ENCODE data around the gene NCK1.
A peak's percentile ranks its signal among the peaks of the same experiment; 100 is the strongest.

Gene NCK1

DNA sequence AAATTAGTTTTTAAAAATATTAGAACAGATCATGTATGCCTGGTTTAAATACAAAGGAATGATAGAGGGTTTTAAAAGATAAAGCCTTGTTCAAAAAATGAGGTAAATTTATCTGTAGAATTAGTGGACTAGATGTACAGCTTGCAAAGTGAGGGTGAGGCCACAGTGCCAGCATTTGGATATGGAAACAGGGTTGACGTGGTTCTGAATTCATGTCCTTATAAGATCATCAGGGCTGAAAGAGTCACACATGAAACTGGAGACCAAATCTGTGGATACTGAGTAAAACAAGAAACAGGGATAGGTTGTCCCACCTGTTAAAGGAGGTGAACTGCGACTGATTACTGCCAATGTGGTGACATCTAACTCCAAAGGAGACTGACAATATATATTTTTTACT is 46.3 kb downstream of the NCK1 start:
- DNase-seq (ENCODE audit: low spot score), result no peak

DNA sequence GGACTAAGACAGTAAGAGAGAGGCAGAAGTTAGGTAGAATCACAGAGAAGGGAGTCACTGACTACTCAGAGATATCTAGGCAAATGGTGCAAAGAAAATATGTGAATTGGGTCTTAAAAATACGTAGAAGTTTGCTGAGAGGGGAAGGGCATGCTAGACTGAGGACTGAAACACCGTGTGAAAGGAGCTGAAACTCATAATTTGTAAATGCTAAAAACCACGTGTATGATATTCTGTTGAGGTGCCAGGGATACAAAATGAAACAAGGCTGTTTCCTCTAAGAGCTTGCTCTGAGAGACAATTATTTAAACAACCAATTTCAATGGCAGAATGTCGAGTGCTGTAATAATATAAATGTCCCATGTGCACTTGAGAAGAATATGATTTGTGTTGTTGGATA is 47.2 kb downstream of the NCK1 start:
- DNase-seq (ENCODE audit: low spot score), result no peak

DNA sequence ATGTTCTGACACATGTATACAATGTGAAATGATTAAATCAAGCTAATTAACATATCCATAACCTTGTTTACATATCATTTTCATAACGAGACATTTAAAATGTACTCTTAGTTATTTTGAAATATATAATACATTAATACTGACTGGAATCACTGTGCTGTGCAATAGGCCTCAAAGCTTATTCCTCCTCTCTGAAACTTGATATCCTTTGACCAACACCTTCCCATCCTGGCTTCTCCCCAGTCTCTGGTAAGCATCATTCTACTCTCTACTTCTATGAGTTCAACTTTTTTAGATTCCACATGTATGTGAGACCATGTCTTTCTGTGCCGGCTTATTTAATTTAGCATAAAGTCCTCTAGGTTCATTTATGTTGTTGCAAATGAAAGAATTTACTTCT is 48.7 kb downstream of the NCK1 start:
- DNase-seq (ENCODE audit: low spot score), result no peak

DNA sequence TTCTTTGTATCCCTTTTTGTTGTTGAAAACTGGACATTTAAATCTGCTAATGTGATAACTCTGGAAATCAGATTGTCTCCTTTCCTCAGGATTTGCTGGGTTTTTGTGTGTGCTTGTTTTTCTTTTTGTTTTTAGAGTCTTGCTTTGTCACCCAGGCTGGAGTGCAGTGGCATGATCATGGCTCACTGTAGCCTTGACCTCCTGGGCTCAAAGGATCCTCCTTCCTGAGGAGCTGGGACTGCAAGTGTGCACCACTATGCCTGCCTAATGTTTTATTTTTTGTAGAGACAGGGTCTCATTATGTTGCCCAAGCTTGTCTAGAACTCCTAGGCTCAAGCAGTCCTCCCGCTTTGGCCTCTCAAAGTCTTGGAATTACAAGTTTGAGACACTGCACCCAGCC is 51.2 kb downstream of the NCK1 start:
- DNase-seq (ENCODE audit: low spot score), result no peak

DNA sequence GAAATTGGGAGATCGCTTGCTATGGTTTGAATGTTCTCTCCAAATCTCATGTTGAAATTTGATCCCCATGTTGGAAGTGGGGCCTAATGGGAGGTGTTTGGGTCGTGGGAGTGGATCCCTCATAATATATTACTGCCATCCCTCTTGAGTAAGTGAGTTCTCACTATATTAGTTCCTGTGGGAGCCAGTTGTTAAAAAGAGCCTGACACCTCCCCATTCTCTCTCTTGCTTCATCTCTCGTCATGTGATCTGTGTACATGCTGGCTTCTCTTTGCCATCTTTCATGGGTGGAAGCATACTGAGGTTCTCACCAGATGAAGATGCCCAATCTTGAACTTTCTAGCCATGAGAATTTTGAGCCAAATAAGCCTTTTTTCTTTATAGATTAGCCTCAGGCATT is 52.7 kb downstream of the NCK1 start:
- no peak for DNase-seq (ENCODE audit: low spot score)

DNA sequence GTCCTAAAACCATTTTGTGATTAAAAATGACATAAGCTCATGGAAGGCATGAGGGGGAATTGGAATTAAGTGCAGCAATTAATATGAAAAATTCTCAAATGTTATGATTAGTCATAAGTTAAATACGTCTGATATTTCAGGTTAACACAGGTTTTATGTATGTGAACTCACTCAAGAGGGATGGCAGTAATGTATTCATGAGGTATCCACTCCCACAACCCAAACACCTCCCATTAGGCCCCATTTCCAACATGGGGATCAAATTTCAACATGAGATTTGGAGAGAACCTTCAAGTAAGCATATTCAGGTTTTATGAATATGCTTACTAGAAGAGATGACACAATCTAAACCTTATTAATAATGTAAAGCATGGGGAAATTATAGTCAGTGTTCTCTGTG is 54.2 kb downstream of the NCK1 start:
- DNase-seq (ENCODE audit: low spot score), result no peak

DNA sequence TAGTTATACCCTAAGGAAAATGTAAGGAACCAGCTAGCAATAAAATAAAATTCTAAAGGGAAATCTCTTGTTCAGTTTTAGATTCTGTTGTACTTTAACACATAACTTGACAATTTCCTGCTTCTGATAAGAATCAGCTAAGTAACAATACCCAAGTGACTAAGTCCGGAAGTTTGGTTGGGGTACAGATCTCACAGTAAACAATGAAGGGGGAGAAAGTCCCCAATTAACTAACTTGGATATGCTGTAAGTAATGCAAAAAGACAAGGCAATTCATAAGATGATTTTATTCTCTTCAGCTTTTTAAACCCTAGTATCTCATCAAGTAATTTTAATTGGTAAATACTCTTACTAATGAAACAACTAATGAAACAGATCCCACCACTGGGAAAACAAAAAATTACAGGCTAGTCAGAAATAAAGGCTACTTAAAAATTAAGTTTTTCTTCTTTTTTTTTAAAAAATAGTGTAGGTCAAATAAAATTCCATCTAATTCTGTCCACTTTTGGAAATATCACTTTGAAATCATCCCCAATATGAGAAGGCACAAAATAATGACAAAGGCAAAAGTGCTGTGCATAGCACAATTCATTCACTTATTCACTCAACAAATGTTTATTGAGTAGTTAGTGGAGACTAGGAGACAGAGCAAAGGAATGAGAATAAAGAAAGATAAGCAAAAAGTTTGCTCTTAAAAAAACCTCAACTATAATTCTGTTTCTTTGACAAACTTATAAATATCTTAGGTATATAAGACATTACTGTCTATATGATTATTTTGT is 58.0 kb downstream of the NCK1 start:
- no peak for DNase-seq (ENCODE audit: low spot score)

DNA sequence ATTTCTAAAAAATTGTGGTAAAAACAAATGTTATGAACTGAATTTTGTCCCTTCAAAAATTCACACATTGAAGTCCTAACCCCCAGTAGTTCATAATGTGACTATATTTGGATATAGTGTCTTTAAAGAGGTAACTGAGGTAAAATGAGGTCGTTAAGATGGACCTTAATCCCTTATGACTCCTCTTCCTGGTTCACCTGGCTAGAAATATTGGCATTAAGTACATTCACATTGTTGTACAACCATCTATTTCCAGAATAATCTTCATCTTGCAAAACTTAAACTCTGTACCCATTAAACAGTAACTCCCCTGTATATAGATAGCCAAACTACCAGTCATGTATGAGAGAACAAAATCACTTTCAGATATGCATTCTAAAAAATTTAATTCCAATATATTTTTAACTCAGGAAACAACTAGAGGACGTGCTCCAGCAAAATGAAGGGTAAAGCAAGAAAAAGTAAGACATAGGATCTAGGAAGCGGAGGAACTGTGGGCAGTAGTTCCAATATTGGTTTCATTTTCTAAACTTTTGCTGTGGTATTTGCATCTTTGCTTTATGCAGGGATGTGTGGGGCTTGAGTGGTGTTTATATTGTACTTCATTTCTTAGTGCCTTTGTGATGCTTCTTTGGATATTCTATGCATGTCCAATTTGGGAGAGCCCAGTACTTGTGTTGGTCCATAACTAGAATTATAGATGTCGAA is 59.0 kb downstream of the NCK1 start:
- DNase-seq (ENCODE audit: low spot score), result no peak

DNA sequence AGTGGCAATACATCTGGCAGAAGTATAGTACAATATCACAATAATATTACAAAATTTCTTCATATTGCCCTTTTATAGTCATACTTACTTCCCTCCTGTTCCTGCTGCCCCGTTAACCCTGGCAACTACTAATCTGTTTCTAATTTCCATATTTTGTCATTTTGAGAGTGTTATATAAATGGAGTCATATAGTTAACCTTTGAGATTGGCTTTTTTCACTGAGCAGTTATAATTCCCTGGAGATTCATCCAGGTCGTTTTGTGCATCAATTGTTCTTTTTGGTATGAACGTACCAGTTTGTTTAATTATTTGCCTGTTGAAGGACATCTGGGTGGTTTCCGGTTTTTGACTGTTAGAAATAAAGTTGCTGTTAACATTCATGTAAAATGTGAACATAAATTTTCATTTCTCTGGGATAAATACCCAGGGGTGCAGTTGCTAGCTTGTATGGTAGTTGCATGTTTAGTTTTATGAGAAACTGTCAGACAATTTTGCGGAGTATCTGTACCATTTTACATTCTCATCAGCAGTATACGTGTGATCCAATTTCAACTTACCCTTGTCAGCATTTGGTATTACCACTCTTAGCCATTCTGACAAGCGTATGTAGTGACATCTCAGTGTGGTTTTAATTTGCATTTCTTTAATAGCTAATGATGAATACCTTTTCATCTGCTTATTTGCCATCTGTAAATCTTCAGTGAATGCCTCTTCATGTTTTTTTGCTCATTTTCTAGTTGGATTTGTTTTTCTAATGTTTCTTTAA is 63.6 kb downstream of the NCK1 start:
- no peak for DNase-seq (ENCODE audit: low spot score)

DNA sequence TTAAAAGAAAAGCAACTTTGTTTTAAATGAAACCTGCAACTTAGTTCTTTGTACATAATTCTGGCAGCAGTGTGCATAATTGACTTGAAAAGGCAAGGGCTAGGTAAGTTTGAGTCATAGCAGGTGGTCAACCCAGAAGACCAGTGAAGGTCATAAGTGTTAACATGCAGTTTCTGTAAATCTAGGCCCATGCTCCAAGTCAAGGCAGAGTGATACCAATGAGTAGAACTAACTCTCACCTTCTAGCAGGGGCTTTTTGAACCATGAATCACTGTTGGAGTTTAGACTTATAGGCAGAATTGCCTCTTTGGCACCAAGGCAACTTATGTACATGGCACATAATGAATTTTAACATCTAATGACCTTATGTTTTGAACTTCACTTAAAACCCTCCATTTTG is 66.2 kb downstream of the NCK1 start:
- DNase-seq (ENCODE audit: low spot score), result no peak

DNA sequence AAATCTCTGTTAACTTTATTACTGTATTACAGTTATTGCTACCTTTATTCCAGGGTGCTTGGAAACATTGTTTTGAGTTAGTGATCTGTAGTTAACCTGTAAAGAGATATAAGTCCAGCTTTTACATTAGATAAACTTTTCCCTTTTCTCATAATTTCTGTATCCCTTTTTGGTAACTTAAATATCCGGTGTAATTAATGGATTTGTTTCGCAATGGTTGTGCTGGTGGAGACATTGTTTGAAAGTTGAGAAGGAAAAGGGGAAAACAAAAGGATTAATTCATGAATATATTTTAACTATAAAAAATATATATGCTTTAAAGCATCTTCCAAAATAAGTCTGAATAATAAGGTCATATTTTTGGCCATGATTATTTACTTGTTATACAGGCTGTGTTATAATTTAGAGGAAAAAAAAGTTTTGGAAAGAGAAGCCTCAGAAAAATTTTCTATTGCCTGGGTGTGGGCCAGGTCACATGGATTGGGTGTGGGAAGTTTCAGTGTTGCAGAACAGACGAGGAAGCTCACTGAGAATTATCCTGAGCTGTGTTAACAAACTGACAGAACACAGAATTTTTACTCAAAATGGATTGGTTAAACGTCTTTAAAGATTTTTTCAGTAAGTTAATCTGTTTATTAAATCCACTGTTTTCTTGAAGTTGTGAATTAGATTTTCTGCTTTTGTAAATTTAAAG is 68.1 kb downstream of the NCK1 start:
- DNase-seq (ENCODE audit: low spot score), result peak; percentile 17

DNA sequence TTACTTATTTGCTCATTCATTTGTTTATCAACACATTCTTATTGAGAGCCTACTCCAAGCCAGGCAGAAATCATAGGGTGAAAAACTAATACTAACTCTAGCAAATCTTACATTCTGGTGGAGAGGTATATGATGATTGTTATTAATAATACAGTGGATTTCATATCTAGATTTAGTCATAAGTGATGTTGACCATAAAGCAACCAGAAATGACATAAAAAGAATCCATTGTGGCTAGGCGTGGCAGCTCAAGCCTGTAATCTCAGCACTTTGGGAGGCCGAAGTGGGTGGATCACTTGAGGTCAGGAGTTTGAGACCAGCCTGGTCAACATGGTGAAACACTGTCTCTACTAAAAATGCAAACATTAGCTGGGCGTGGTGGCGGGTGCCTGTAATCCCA is 69.6 kb downstream of the NCK1 start:
- no peak for DNase-seq (ENCODE audit: low spot score)

DNA sequence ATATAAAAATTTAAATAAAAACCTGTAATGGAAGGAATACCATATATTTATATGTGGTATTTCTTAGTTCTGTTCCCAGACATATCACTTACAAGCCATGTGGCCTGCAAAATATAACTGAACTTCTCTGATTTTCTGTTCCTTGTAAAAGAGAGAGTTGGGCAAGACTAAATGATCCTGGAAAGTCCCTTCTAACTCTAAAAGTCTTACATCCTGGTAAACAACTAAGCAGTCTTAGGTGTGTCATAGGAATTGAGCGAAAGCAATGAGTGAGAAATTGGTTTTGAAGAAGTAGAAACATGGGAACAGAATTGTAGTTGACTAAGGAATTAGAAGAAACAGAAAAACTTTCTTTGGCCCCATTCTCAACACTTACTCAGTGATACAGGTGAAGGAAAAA is 70.5 kb downstream of the NCK1 start:
- DNase-seq (ENCODE audit: low spot score), result no peak

DNA sequence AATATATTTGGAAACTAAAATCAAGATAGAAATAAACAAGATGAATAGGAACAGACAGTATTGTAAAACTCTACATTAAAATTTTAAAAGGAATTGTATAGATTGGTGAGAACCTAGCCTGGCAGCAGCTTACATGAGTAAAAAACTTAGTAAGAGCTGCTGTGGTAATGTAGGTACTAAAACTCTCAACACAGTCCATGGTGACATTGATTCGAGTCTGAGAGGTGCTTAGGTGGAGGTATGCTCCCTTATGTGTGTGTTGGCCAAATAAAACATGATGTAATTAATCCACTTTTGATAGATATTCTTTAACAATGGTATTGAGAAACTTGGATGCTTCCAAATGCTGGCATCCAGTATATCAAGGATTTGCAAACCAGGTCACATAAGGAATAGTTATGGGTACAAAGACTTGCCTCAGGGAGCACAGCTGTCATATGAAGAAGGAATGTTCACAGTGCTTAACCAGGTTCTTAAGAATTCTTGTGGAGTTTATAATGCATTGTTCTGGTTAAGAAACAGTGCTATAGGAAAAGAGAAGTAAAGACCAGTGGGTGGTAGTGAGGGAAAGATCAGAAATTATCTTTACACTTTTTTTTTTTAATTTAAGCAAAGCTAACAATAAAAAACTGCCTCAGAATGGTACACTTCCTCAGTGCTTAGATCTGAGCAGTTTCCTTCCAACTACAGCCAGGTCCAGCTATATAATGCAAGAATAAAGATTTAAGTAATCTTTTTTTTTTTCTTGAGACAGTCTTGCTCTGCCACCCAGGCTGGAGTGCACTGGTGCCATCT is 71.2 kb downstream of the NCK1 start:
- no peak for DNase-seq (ENCODE audit: low spot score)

DNA sequence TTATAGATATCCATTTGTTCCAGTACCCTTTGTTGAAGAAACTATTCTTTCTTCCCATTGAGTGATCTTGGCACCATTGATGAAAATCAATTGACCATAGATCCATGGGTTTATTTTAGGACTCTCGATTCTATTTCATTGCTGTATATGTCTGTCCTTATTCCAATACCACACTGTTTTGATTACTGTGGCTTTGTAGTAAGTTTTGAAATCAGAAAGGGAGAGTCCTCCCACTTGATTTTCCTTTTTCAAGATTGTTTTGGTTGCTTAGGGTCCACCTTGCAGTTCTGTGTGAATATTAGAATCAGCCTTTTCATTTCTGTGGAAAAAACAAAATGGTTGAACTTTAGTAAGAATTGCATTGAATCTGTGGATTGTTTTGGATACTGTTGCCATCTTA is 75.2 kb downstream of the NCK1 start:
- no peak for DNase-seq (ENCODE audit: low spot score)

DNA sequence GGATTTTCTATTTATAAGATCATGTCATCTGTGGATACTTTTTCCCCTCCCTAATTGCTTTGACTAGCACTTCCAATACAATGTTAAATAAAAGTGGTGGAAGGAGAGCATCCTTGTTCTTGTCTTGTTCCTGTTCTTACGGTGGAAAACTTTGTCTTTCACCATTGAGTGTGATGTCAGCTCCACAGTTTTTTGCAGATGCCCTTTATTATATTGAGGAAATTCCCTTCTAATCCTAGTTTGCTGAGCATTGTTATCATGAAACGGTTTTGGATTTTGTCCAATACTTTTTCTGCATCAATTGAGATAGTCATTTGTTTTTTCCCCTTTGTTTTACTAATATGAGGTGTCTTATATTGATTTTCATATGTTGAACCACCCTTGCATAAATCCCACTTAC is 75.8 kb downstream of the NCK1 start:
- no peak for DNase-seq (ENCODE audit: low spot score)

DNA sequence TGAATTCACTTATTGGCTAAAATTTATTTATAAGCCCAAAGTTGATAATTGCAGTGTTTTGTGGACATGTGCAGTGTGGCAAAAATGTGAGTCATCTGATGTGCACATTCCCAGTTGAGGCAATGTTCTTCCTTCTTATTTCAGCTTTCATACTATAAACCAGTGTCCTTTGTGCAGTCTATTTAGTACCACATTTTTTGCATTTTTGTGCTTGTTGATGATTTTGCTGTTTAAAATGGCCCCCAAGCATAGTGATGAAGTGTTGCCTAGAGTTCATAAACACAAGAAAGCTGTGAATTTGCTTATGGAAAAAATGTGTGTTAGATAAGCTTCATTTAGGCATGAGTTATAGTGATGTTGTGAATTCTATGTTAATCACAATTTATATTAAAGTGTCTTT is 76.3 kb downstream of the NCK1 start:
- DNase-seq (ENCODE audit: low spot score), result no peak

DNA sequence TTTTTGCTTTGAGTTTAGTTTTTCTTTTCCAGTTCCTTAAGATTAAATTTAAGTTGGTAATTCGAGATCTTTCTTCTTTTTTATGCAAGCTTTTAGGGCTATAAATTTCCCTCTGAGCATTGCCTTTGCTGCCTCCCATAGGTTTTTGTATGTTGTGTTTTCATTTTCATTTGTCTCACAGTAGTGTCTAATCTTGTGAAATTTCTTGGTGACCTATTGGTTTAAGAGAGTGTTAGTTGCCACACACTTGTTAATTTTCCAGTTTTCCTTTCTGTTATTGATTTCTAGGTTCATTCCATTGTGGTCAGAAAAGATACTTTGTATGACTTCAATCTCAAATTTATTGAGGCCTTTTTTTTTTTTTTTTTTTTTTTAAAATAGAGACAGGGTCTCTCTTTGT is 77.5 kb downstream of the NCK1 start:
- no peak for DNase-seq (ENCODE audit: low spot score)

DNA sequence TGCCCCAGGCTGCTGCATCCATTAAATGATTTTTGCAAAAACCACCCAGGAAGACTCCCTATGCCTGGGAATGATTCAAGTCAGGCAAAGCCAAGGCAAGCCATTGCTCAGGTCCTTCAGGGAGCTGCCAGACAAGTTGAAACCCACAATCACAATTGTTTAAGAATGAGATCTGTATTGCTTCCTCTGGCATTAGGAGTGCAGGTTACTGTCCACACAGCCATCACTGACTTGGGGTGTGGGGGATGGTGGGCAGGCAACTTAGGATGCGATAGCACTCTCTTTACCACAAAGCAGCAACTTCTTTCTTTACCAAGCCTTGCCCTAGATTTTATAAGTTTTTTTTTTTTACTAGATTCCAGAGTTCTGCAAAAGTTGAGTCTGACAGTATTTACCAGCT is 80.8 kb downstream of the NCK1 start:
- no peak for DNase-seq (ENCODE audit: low spot score)

DNA sequence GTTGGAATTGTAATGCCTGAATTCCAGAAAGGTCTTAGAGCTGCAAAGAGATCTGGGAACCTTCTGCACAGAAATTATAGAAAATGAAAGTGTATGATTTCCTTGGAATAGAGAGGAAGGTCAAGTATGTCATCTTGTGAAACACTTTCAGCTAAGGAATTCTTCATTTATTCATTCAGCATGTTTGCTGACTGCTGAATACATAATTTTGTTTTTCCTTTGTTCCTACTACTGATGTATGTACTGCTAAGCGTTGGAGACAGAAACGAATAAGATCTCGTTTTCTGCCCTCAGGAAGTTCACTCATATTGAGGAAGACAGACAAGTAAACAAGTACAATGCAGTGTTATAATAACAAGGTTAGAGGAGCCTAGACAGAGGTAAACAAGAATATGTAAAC is 81.4 kb downstream of the NCK1 start:
- DNase-seq (ENCODE audit: low spot score), result no peak

DNA sequence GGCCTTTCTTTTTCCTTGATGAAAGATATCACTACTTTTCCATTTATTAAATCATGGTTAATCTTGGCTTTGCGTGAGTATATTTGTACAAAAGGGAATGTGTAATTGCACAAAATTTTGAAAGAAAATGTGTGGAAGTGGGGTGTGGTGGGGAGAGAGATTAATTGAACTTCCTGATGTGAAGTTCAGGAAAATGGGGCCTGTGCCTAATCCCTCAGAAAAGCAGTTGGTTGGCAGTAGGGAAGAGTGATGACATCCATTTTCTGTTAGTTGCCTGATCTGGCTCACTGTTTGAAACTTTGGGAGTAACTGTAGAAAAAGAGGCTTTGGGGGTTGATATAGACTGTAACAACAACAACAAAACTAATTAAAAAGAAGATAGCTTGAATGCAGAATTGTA is 85.0 kb downstream of the NCK1 start:
- no peak for DNase-seq (ENCODE audit: low spot score)

DNA sequence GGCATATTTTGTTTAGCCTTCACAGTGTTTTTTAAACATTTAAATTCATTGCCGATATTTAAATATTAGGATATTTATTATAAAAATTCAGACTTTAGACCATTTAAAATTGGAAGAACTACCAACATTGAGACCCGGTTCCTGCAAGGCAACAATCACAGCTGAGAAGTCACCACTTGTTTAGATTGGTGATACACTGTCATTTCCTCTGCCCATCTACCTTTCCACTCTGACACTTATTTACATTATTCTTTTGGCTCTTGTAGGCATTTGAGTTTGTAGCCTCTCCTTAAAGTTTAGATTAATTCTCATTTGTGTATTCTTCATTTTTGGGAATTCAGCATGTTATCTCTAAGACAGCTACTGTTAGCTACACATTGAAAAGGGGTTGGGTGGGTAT is 85.5 kb downstream of the NCK1 start:
- no peak for DNase-seq (ENCODE audit: low spot score)

Measured in iPS-NIHi11 (cell line).